ENCODE results near the gene TMEM238. TPM values are rescaled to one million over a fixed set of nuclear protein-coding genes. Genes with fewer than 3 reads are reported as not detected.

Gene TMEM238
- total and polyA plus RNA-seq, 9 donors = 0.10 to 31.2 (median 2.5) TPM; not detected in 1

- H3K27ac ChIP-seq = no peak overlapping the region
- no peaks in the 10 kb centered on the region for H3K4me1 ChIP-seq (ENCODE audit: insufficient read depth)
- peaks cover 2% of the 10 kb centered on the region for H3K27me3 ChIP-seq
- H3K36me3 ChIP-seq = no peaks in the 10 kb centered on the region
- TF ChIP-seq POLR2A (IDR thresholded peaks at IDR 0.05) (no peak), EP300 (IDR thresholded peaks at IDR 0.05) (no peak)
- TF ChIP-seq, protein P1, sequence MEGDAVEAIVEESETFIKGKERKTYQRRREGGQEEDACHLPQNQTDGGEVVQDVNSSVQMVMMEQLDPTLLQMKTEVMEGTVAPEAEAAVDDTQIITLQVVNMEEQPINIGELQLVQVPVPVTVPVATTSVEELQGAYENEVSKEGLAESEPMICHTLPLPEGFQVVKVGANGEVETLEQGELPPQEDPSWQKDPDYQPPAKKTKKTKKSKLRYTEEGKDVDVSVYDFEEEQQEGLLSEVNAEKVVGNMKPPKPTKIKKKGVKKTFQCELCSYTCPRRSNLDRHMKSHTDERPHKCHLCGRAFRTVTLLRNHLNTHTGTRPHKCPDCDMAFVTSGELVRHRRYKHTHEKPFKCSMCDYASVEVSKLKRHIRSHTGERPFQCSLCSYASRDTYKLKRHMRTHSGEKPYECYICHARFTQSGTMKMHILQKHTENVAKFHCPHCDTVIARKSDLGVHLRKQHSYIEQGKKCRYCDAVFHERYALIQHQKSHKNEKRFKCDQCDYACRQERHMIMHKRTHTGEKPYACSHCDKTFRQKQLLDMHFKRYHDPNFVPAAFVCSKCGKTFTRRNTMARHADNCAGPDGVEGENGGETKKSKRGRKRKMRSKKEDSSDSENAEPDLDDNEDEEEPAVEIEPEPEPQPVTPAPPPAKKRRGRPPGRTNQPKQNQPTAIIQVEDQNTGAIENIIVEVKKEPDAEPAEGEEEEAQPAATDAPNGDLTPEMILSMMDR (IDR thresholded peaks at IDR 0.05) = no peak
- no peaks in the 10 kb centered on the region for H3K9me3 ChIP-seq
- intact Hi-C loops (cut with DNase I) = loop anchor here in 2 of 4 donors (10.0 kb wide), 2 partner anchors 88 to 228 kb away; partner anchors contain the start of genes BRSK1 (in 1 of the 2), HSPBP1 (in 1 of the 2) and TNNT1 (in 1 of the 2)
- WGBS, 3 donors = 53 to 61% (median 56%) methylated on average over 20 to 24 of the region's 24 CpGs
- DNase-seq = no peak
- no peak overlapping the region for H3K4me3 ChIP-seq
Measured at GRCh38 chr19:55372316-55373081, 11.6 kb downstream of the TMEM238 start.

- Histone ChIP-seq H3K36me3 (no peaks in the 10 kb centered on the region), H3K27me3 (peaks cover 2% of the 10 kb centered on the region), H3K9me3 (no peaks in the 10 kb centered on the region), H3K4me3 (no peak within 1 kb of the TSS), H3K4me1 (ENCODE audit: insufficient read depth) (no peaks in the 10 kb centered on the region), H3K27ac (no peak within 1 kb of the TSS)
- intact Hi-C loops (cut with DNase I) = loop anchor here in 2 of 4 donors (10.0 kb wide), 2 partner anchors 86 to 226 kb away; partner anchors contain the start of genes BRSK1 (in 1 of the 2), HSPBP1 (in 1 of the 2) and TNNT1 (in 1 of the 2)
- DNase-seq = no peak
- no peak for TF ChIP-seq EP300 (IDR thresholded peaks at IDR 0.05)
- no peak for TF ChIP-seq POLR2A (IDR thresholded peaks at IDR 0.05)
- TF ChIP-seq, protein P1 (IDR thresholded peaks at IDR 0.05) = no peak
- 10 to 20% (median 11%) methylated on average over 19 to 32 of the region's 32 CpGs for WGBS, 3 donors
Measured at GRCh38 chr19:55370305-55370988, 13.6 kb downstream of the TMEM238 start, which contains the start of gene IL11. TSS of gene IL11 (minus strand) at chr19:55370463. CDS start at chr19:55370310, 153 bp downstream.

GRCh38 chr19:55369653-55370304 is 14.3 kb downstream of the TMEM238 start:
- 1 to 3% (median 1%) methylated on average over 25 to 57 of the region's 59 CpGs for WGBS, 3 donors
- no peak for DNase-seq
- no peaks in the 10 kb centered on the region for H3K9me3 ChIP-seq
- intact Hi-C loops (cut with DNase I) = loop anchor here in 2 of 4 donors (10.0 kb wide), 2 partner anchors 85 to 225 kb away; partner anchors contain the start of genes BRSK1 (in 1 of the 2), HSPBP1 (in 1 of the 2) and TNNT1 (in 1 of the 2)
- no peak overlapping the region for H3K27ac ChIP-seq
- no peaks in the 10 kb centered on the region for H3K36me3 ChIP-seq
- peaks cover 2% of the 10 kb centered on the region for H3K27me3 ChIP-seq
- H3K4me1 ChIP-seq (ENCODE audit: insufficient read depth) = no peaks in the 10 kb centered on the region
- H3K4me3 ChIP-seq = no peak overlapping the region
- TF ChIP-seq POLR2A (IDR thresholded peaks at IDR 0.05) (no peak), EP300 (IDR thresholded peaks at IDR 0.05) (no peak)
- TF ChIP-seq, protein P1 (IDR thresholded peaks at IDR 0.05) = no peak
